Measurements from ENCODE around the gene FCRL2.

GRCh38 chr1:157751283-157751682, 25.6 kb downstream of the FCRL2 start:
- TF ChIP-seq CTCF (IDR thresholded peaks at IDR 0.05; ENCODE audit: poor library complexity) (no peak), EZH2 (IDR thresholded peaks at IDR 0.05; ENCODE audit: borderline replicate concordance) (no peak)
